NCI-H1092 treated with DMSO at 0.1 percent for 48 hours (cell line): Measurements from ENCODE around the gene GJB6.
"Not testable (repeated sequence)": the region's sequence is repeated elsewhere in the genome, so short reads cannot be mapped to it uniquely, and the experiment has no call there.

Source experiments
- DNase-seq: peaks from one replicate; lab custom pipeline; 2025; lab: John Stamatoyannopoulos, UW

The GJB6 gene

GRCh38 chr13:20231839-20232555, at the start of gene GJB6:
TSS of gene GJB6 (minus strand) at chr13:20232319. CDS start at chr13:20223480, 8,839 bp downstream.
- no peak for DNase-seq

DNA sequence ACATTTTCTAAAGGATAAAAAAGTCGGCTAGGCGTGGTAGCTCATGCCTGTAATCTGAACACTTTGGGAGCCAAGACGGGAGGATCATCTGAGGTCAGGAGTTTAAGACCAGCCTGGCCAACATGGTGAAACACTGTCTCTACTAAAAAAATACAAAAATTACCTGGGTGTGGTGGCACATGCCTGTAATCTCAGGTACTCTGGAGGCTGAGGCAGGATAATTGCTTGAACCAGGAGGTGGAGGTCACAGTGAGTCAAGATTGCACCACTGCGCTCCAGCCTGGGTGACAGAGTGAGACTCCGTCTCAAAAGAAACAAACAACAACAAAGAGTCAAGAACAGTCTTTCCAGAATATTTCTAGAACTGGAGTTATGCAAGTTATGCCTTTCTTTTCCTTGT, 44.8 kb upstream of the GJB6 start:
- DNase-seq: not testable (repeated sequence)

DNA sequence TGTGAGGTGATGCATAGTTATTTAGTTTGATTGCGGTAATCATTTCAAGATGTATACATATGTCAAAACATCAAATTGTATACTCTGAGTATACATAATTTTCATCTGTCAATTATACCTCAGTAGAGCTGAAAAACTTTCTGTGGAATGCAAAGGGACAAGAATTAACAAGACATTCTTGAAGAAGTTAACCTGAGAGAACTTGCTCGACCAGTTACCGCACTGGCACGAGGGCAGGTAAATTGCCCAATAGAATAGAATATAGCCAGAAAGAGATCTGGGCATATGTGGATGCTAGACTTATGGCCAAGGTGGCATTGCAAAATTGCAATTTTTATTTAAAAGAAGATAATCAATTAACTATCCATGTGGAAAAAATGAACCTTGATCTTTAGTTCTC, 42.3 kb upstream of the GJB6 start:
- DNase-seq: no peak

DNA sequence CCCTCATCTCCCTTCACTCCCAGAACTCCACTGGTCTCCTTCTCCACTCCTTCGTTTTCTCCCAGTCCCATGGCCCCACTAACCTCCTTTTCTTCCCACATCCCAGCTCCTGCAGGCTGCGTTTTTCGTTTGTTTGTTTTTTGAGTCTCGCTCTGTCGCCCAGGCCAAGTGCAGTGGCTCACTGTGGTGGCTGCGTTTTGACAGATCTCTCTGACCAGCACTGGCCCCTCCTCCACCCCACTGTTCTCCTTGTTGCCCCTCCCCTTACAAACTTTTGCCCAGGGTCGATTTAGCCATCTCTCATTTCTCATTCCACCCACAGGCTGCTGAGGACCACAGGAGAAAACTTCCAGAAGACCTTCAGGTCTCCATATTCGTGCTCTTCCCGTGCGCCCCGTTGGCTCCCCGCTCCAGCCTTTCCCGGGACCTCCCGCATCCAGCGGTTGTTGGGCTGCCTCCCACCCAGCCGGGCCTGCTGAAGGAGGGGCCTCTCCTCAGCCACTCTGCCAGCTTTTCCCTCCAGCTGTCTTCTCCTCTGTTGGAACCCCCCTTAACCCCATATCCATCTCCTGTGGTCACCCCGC, 40.6 kb upstream of the GJB6 start:
- DNase-seq: no peak

DNA sequence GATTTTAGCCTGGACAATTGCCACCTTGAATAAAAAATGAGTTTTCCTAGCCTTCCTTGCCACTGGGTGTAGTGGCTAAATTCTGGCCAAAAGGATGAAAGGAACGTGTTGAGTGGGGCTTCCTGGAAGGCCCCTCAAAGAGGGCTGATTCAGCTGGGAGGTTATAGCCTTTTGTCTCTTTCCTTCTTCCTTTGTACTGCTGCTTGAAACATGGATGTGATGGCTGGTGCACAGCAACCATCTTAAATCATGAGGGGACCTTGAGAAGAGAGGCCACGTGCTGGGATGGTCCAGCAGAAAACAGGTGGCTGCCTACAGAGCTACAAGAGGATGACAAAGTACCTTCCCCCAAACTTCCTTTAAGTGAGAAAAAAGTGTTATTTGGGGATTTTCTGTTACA, 40.0 kb upstream of the GJB6 start:
- no peak for DNase-seq

GRCh38 chr13:20271441-20271840, 39.3 kb upstream of the GJB6 start:
- no peak for DNase-seq

DNA sequence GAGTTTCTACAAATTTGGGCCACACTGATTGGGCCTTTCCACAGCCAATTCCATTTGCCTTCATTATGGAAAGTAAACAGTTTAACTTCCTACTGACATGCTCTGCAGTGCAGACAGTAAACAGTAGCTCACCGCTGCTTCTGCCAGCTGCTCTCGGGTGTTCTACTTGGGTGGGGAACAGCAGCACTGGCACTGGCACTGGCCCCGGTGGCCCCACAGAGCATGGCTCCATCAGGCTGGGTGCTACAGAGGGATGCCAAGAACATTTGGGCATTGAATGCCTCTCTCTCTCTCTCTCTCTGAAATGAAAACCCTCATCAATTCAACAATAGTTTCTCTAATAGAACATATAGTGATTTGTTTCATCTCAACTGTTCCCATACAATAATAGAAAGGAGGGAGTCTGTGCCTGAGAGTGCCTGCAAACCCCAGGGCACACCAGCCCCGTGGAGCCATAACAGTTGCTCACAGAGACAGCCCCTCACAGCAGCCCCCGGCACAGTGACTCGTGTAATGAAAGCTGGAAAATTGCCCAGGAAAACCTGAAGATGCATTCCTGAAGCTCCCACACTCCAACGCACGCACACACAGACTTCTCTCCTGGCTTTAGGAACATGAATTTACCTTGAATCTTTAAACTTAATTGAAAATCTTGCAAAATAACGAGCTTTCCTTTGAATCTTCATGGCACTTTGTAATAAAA, 38.2 kb upstream of the GJB6 start:
- DNase-seq: peak; percentile 14

- DNase-seq: no peak
Observed at GRCh38 chr13:20264271-20265018, 32.3 kb upstream of the GJB6 start.

- DNase-seq: no peak
Observed at GRCh38 chr13:20263393-20264044, 31.4 kb upstream of the GJB6 start.

GRCh38 chr13:20258963-20259288, 26.8 kb upstream of the GJB6 start:
- no peak for DNase-seq

DNA sequence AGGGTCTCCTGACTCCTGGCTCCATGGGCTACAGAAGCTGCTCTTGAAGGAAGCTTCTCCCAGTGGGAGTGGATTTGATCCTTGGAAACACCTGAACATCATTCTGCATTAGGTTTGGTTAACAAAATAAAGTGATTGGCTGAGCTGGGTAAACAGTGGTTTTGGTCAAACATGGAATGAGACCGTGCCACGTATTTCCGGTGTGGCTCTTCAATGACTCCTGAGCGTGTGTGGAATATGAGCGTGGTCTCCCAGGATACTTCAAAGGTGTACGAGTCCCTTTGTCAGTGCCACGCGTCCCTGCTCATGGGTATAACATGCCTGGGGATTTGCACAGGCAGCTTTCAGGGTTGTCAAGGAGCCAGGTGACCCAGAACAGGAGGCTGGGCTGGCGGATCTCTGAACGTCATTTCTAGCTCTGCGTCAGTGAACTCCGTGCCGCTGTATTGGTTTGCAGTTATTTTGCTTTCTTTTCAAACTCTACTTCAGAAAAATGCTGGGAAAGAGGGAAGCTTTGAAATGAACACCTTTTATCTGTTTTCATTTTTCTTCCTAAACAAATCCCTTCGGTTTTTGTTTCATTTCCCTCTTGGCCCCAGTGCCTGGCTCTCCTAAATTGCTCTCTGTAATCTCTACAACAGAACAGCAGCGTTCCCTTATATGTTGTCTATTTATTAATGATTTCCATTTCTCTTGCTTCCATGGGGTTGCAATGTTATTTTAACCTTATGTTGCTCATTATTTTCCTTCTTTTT, 26.3 kb upstream of the GJB6 start:
- peak; percentile 3 for DNase-seq

GRCh38 chr13:20254076-20254475, 22.0 kb upstream of the GJB6 start:
- no peak for DNase-seq

- DNase-seq: no peak
Observed at GRCh38 chr13:20249913-20250312, 17.8 kb upstream of the GJB6 start.

DNA sequence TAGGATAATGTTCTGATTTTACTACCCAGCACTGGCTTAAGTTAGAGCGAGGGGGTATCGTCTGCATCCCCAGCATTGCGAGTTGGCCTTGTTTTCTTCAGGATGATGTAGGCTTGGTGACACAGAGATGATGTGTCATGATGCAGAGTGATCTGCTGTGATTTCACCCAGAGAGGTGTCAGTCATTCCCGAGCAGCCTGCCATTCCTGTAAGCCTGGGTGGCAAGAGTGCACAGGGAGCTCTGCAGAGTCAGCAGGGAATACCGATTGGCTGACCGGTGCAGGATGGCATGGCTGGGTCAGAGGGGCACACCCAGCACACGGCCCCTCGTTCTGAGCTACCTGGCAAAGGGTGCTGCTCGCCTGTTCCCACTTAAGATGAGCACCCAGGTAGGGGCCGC, 15.8 kb upstream of the GJB6 start:
- DNase-seq: no peak

DNA sequence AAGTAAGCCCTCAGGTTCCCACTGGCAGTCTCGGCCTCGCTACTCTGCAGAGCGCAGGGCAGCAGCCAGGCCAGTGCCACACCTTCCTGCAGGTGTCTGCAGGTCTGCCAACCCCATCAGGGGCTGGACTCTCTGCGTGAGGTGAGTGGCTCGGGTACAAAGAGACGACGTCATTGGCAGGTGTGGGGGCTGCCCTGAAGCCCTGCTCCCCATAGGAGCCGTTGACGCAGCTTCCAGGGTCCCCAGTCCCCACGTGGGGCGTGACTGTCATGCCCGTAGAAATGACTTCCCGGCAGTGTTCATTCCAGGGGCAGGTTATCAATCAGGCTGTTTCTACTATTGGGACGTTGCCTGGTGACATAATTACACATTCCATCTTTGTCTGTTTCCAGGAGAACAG, 15.3 kb upstream of the GJB6 start:
- no peak for DNase-seq

GRCh38 chr13:20241593-20241992, 9.5 kb upstream of the GJB6 start:
- DNase-seq: no peak

DNA sequence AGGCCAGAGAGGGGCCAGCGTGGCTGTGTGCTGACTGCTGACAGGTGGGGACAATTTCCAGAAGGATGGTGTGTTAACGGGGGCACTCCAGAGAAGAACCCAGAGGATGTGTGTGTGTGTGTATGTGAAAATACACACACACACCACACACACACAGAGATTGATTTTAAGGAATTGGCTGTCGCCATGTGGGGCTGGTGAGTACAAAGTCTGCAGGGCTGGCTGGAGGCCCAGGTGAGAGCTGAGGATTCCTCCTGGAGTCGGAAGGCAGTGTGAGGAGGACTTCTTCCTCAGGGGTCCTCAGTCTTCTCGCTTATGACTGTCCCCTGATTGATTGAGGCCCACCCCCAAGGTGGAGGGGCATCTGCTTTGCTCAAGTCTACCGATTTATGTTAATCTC, 7.6 kb upstream of the GJB6 start:
- no peak for DNase-seq

GRCh38 chr13:20232556-20233277, 598 bp upstream of the GJB6 start:
- DNase-seq: no peak

DNA sequence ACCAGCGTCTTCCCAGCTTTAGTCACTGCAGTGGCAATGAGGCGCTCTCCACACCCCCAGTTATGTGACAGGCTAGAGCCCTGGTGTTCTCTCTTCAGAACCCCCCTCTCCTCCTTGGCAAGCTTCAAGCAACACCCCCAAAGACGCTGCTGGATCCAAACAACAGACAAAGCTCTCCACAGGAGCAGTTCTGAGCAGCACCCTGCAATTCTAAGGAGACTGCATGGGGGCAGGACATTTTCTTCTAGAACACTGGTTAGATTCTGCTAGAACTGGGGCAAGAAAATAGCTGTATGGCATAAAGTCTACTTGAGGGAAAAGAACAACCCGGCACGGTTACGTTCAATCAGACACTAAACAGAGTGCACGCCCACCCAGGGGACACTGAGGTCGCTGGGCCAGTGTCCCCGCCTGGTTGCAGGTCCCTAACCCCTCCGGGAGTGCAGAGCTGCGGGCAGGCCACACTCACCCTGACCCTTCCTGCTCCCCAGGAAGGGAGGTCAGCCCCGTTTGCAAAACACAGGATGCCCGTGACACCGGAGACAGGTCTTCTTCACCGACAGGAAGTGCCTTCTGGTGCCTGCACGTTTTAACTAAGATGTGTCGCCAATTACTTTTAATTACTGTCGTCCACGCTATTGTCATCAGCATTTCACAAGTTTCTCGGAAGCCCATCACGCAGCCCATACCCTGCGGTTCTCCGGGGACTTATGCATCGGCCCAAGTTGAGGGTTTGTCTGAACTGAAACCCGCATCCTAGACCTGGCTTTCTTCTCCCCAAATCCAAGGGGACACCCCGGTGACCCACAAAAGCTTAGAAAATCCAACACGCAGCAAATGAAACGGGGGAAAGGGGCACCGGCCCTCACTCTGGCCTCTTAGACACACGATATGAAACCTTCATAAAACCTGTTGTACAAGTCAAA, 943 bp downstream of the GJB6 start:
- no peak for DNase-seq

DNA sequence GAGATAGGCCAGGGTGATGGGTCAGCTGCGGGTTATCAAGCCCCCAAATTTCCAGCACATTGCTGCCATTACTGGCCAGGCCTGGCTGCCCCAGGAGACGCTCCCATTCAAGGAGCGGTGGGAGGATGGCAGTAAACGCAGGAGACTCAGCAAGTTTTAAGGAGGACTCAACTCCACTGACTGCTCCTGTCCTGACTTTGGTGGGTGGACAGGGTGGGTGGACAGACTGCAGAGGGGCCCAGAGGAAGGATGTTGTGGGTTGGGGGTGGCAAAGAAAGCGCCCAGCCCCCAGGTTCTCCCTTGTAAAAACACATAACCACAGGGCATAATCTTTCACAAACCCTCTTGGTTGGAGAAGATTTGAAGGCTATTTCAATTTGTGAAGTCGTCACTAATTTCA, 4.4 kb downstream of the GJB6 start:
- DNase-seq: no peak
